ENCODE results near the gene SLCO1B1.

- TF ChIP-seq POLR2AphosphoS5 (IDR thresholded peaks at IDR 0.05) = no peak
- no peak for TF ChIP-seq CTCF (IDR thresholded peaks at IDR 0.05)
Measured at GRCh38 chr12:21155522-21156351, 24.7 kb downstream of the SLCO1B1 start.
